DMS53 treated with DMSO at 0.1 percent for 48 hours (cell line): ENCODE data around the gene ATP6V0E1.
"Not testable (repeated sequence)": the region's sequence is repeated elsewhere in the genome, so short reads cannot be mapped to it uniquely, and the experiment has no call there.

ENCODE experiments used
- DNase-seq: peaks from one replicate; lab custom pipeline; 2025; ENCODE audit not compliant: unreplicated experiment; lab: John Stamatoyannopoulos, UW

The ATP6V0E1 gene

GRCh38 chr5:173001229-173001841, 17.8 kb downstream of the ATP6V0E1 start:
- no peak for DNase-seq

DNA sequence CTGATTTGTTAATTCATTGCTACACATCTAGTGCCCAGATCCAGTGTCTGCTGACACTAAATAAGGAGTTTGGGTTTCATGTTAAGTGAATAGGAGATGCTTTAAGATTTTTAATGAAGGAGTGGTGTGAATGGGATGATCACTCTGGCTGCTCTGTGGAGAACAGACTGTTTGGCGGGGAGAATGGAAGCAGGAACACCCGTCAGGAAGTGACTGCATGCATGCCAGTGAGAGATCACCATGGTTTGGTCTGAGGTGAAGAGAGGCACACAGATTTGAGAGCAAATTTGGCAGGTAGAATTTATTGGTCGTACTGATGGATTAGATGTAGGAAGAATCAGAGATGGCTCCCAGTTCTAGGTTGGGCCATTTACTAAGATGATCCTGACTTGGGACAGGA, 19.8 kb downstream of the ATP6V0E1 start:
- DNase-seq: no peak

- no peak for DNase-seq
Observed at GRCh38 chr5:173004013-173004412, 20.4 kb downstream of the ATP6V0E1 start.

GRCh38 chr5:173004447-173004846, 20.9 kb downstream of the ATP6V0E1 start:
- DNase-seq: no peak

DNA sequence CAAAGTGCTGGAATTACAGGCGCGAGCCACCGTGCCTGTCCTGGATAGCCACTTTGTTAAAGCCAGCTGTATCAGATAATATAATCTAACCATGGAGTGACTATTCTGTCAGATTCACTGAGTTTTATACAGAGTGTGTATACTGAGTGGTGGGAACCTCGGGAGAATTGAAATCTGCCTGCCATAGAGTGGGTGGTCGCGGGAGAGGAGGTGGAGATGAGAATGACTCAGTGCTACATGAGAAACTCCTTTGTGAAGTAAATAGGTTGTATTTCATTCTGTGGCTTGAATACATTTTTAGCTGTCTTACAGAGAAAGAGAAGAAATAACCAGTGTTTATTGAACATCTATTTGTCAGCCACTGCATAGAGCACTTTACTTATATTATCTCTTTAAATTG, 26.4 kb downstream of the ATP6V0E1 start:
- no peak for DNase-seq

DNA sequence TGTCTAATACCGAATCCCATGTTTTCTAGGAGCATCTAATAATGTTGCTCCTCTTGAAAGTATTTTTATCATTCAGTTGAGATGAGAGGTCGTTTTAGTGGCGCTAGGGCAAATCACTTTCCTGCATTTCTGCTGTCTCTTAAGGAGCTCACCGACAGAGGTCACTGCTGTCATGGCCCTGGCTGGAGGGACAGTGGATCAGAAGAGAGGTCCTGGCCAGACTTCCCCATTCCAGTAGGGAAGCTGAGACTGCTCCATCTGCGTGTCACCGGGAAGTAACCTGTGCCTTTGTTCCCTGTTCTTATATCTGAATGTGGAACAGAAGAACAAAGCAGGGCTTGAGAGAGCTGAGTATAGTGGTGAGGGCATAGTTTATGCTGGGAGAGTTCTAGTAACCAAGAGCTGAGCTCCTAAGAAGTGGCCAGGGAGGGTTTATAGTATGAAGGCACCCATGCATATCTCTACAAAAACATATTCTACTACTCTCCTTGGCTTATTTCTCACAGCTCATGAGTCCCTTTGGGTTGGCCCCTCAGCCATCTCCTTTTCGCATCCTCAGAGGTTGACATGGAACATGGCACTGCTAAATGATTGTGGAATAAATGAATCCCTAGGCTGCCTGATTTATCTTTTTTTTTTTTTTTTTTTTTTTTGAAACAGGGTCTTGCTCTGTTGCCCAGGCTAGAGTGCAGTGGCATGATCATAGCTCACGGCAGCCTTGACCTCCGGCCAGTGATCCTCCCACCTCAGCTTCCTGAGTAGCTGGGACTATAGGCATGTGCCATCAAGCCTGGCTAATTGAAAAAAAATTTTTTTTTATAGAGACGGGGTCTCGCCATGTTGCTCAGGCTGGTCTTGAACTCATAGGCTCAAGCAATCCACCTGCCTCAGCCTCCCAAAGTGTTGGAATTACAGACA, 27.2 kb downstream of the ATP6V0E1 start:
- DNase-seq: no peak

DNA sequence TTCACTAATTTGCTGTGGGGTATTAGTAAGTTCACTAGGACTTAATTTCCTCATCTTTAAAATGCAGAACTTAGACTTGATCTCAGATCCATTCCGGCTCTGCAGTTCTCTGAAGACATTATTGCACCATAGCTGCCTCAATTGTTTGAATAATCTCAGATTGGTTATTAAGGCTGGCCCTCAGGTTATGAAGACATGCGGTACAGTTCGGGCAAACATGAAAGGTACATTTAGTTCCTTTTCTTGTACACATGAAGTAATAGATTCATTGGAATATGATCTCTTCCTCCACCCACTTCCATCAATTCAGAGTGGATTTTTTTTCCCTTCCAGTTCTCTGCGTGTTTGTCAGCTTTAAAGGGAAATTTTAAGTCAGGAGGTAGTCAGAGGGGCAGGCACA, 28.0 kb downstream of the ATP6V0E1 start:
- DNase-seq: no peak

DNA sequence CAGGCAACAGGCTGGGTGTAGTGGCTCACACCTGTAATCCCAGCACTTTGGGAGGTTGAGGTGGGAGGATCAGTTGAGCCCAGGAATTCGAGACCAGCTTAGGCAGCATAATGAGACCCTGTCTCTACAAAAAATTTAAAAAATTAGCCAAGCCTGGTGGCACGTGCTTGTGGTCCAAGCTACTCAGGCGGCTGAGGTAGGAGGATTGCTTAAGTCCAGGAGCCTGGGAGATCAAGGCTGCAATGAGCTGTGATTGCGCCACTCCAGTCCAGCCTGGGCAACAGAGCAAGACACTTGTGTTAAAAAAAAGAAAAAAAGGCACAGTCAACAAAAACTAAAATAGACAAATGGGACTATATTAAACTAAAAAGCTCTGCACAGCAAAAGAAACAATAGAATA, 29.3 kb downstream of the ATP6V0E1 start:
- no peak for DNase-seq

DNA sequence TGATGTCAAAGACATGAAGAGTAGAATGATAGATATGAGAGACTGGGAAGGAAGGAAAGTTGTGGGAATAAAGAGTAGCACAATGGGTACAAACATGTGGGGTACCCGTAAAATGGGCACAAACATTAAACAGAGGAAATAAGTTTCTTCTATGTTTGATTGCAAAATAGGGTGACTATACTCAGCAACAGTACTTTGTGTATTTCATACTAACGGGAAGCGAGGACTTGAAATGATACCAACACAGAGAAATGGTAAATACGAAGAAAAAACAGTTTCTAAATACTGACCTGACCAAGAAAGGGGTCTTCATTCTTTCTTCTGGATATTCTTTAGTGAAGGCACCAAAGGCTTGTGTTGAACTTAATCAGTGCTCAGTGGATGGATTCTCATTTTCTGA, 31.1 kb downstream of the ATP6V0E1 start:
- DNase-seq: no peak

DNA sequence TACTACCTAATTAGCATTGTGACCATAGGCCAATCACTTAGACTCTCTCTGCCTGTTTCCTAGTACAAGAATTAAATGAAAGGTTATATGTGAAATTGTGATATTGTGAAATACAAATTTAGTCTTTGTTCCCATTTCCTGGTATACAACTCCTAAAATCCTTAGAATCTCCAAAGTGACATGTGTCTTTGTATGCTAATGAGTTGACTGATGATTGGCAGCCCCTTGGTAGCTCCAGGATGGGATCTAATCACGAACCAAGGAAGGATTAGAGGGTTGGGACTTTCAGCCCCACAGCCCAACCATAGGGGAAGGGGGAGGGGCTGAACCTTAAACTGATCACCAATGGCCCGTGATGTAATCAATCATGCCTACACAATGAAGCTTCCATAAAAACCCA, 31.6 kb downstream of the ATP6V0E1 start:
- DNase-seq: no peak

DNA sequence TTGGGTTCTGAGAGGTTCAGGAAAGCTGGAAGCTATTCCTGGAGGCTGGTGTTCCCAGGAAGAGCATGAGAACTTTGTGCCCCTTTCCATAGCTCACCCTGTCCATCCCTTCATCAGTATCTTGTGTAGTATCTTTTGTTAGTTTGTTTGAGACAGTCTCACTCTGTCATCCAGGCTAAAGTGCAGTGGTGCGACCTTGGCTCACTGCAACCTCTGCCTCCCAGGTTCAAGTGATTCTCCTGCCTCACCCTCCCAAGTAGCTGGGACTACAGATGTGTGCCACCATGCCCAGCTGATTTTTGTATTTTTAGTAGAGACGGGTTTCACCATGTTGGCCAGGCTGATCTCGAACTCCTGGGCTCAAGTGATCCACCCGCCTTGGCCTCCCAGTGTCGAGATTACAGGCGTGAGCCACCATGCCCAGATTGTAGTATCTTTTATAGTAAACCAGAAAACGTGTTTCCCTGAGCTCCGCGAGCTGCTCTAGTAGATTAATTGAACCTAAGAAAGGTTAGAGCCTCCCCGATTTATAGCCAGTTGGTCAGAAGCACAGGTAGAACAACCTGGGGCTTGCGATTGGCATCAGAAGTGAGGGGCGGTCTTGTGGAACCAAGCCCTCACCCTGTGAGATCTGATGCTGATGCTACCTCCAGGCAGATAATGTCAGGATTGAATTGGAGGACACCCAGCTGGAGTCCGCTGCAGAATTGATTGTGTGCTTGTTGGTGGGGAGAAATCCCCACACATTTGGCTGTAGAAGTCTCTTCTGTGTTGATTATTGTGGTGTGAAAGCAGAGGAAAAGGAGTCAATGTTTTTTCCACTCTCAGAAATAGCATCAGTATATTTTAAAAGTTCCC, 32.3 kb downstream of the ATP6V0E1 start:
- DNase-seq: no peak

DNA sequence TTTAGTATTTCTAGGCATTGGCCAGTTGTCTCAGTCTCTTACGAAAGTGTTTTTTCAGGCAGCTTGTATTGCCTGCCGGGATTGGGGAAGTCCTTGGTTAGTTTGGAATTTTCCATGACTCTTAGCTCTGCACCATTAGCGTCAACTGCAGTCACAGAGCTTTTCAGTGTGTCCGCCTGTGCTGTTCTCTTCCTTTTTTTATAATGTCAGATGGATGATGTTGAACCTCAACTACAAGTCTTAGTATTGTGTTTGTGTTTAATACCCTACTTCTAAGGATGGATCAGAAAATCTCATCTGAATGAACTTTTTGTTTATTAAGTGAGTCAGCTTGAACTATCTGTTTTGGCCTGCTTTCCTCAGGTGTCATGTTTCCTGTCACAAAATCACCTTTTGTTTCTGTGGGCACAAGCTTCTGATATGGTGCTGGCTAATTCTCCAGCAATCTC, 33.1 kb downstream of the ATP6V0E1 start:
- peak; percentile 15 for DNase-seq

DNA sequence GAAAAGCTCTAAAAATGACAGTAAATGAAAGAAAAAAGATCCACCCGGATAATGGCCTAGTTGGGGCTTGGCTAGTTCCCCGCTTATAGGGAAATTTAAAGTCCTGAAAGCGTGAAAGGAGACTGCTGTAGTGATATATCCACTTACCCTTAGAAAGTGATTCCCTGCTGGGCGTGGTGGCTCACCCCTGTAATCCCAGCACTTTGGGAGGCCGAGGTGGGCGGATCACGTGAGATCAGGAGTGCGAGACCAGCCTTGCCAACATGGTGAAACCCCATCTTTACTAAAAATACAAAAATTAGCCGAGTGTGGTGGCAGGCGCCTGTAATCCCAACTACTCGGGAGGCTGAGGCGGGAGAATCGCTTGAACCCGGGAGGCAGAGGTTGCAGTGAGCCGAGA, 33.5 kb downstream of the ATP6V0E1 start:
- DNase-seq: not testable (repeated sequence)

GRCh38 chr5:173018358-173018757, 34.8 kb downstream of the ATP6V0E1 start:
- no peak for DNase-seq

GRCh38 chr5:173020154-173020581, 36.6 kb downstream of the ATP6V0E1 start:
- DNase-seq: no peak

- DNase-seq: no peak
Observed at GRCh38 chr5:173020643-173021042, 37.1 kb downstream of the ATP6V0E1 start.

- no peak for DNase-seq
Observed at GRCh38 chr5:173025651-173026050, 42.1 kb downstream of the ATP6V0E1 start.

GRCh38 chr5:173027905-173028304, 44.3 kb downstream of the ATP6V0E1 start:
- DNase-seq: no peak

DNA sequence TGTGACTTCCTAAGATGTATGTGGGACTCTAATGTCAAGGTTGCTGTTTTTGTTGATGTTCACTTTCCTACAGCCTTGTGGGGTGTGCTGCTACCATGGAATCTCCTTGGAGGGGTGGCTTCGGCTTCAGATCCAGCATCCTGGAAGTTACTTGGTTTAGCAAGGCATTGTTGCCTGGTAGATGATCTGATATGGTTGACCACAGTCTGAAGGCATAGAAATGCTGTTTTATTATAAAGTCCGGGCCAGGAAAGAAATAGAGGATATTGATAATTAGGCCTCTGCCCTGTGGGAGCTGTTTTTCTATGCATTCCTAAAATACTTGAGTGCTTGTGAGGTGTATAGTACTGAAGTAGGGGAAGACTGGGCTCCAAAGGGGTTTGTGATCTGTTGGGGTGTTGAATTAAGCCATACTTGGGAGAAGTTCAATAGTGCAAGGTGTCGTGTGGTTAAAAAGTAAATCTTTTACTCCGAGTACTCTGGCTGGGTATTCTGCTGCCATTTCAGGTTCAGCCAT, 45.3 kb downstream of the ATP6V0E1 start:
- no peak for DNase-seq

DNA sequence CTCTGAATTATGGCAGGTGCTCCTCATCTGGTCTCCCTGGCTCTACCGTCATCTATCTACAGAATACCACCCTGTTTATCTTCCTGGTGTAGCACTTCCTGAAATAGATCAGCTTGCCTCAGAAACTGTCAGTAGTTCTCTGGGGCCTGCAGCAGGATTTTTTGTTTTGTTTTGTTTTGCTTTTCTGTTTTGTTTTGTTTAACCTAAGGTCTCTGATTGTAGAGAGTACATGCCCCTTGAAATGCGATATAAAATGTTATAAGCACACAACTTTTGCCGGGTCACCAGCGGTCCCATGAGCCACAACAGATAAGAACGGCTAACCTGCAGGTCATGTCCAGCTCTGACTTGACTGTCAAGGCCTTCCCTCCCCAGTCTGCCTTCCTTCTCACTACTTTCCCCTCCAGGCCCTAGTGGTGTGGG, 45.9 kb downstream of the ATP6V0E1 start:
- no peak for DNase-seq

DNA sequence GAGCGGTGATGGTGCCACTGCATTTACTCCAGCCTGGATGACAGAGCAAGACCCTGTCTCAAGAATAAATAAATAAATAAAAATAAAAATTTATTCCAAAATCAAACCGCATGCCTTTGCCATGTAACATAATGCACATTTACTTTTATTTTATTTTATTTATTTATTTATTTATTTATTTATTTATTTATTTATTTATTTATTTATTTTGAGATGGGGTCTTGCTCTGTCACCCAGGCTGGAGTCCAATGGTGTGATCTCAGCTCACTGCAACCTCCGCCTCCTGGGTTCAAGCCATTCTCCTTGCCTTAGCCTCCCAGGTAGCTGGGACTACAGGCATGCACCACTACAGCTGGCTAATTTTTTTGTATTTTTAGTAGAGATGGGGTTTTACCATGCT, 48.5 kb downstream of the ATP6V0E1 start:
- not testable (repeated sequence) for DNase-seq
